Glutamatergic neuron (in vitro differentiated cells): Measurements from ENCODE around the gene ARGLU1. TPM values are rescaled to one million over a fixed set of nuclear protein-coding genes. Genes with fewer than 3 reads are reported as not detected.

Source experiments
- DNase-seq: peaks from one replicate; pipeline ENCODE4 v3.0.0; 2022
- H3K27ac Mint-ChIP-seq: one replicate; pipeline ENCODE4 v1.8.0; 2020; ENCODE audit warnings: mild to moderate bottlenecking, mixed read lengths, inconsistent platforms; ENCODE audit not compliant: unreplicated experiment
- H3K27me3 Mint-ChIP-seq: one replicate; pipeline ENCODE4 v1.8.0; 2020; ENCODE audit warnings: mild to moderate bottlenecking, moderate library complexity, mixed read lengths, inconsistent platforms; ENCODE audit not compliant: unreplicated experiment
- H3K36me3 Mint-ChIP-seq: one replicate; pipeline ENCODE4 v1.8.0; 2020; ENCODE audit warnings: mild to moderate bottlenecking, mixed read lengths, inconsistent platforms; ENCODE audit not compliant: unreplicated experiment
- H3K4me1 Mint-ChIP-seq: one replicate; pipeline ENCODE4 v1.8.0; 2020; ENCODE audit warnings: mild to moderate bottlenecking, low read depth, mixed read lengths, inconsistent platforms; ENCODE audit not compliant: unreplicated experiment
- H3K4me3 Mint-ChIP-seq: one replicate; pipeline ENCODE4 v1.8.0; 2020; ENCODE audit warnings: mild to moderate bottlenecking, mixed read lengths, inconsistent platforms; ENCODE audit not compliant: unreplicated experiment
- H3K9me3 Mint-ChIP-seq: one replicate; pipeline ENCODE4 v1.8.0; 2020; ENCODE audit warnings: mild to moderate bottlenecking, moderate library complexity, mixed read lengths, inconsistent platforms; ENCODE audit not compliant: unreplicated experiment
- total RNA-seq: library from RNA; stranded (reverse); fragmentation: NEBNext Ultra II Directional; extraction: Animal tissue kit (Norgen Biotek cat#: 25700); gene quantifications from one replicate; pipeline ENCODE4 v1.2.1, GENCODE V29; 2021; ENCODE audit not compliant: unreplicated experiment
- TF ChIP-seq, protein P1 (sequence below): fragments of 200-600 bp; sonication (generic); IDR thresholded peaks from one replicate; pipeline ENCODE4 v1.5.0; 2021; ENCODE audit not compliant: partially characterized antibody, unreplicated experiment

Gene ARGLU1
- total RNA-seq, 1 donor from 2014 or later, result 129 TPM

DNA sequence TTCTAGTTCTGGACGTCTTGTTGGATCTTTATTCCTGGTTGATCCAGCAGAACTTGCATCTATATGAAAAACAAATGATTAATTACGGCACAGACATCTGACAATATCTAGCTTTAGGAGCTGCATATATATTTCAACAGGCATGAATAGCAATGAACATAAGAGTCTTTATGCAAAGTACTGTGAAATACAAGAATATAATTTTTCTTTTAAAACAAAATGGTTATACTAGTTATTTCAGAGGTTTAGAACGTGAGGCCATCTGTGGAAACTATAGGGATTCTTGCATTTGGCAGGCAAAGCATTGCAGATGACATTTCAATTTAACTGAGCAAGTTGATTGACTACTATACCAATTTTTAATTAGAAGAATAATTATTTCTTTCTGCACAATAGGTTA lies 73.0 kb downstream of the ARGLU1 start:
- Mint-ChIP-seq H3K36me3 (no peaks in the 10 kb centered on the region), H3K4me1 (peaks cover 13% of the 10 kb centered on the region), H3K4me3 (no peak overlapping the region), H3K9me3 (peaks cover 5% of the 10 kb centered on the region), H3K27ac (no peak overlapping the region), H3K27me3 (no peaks in the 10 kb centered on the region)
- DNase-seq, result no peak
- TF ChIP-seq, protein P1, sequence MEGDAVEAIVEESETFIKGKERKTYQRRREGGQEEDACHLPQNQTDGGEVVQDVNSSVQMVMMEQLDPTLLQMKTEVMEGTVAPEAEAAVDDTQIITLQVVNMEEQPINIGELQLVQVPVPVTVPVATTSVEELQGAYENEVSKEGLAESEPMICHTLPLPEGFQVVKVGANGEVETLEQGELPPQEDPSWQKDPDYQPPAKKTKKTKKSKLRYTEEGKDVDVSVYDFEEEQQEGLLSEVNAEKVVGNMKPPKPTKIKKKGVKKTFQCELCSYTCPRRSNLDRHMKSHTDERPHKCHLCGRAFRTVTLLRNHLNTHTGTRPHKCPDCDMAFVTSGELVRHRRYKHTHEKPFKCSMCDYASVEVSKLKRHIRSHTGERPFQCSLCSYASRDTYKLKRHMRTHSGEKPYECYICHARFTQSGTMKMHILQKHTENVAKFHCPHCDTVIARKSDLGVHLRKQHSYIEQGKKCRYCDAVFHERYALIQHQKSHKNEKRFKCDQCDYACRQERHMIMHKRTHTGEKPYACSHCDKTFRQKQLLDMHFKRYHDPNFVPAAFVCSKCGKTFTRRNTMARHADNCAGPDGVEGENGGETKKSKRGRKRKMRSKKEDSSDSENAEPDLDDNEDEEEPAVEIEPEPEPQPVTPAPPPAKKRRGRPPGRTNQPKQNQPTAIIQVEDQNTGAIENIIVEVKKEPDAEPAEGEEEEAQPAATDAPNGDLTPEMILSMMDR, result no peak

DNA sequence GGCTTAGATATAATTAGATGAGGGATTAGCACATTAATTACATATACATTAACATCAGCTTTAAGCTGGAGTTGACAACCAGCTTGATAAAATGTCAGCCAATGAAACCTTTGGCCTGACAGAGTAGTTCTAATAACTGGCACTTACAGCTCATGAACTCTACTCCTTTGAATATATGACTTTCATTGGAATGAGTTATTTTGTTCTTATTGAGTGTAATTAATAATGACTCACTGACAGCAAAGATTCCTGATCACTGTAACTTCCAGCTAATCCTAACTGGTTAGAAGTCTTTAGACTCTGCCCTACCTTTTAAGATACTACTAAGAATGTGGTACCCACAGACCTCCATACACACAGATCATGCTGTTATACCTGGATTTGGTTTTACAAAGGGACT lies 73.4 kb downstream of the ARGLU1 start:
- H3K36me3 Mint-ChIP-seq, result no peaks in the 10 kb centered on the region
- H3K4me3 Mint-ChIP-seq, result no peak overlapping the region
- H3K4me1 Mint-ChIP-seq, result peaks cover 11% of the 10 kb centered on the region
- no peak overlapping the region for H3K27ac Mint-ChIP-seq
- DNase-seq, result no peak
- no peaks in the 10 kb centered on the region for H3K27me3 Mint-ChIP-seq
- TF ChIP-seq, protein P1, result no peak
- peaks cover 5% of the 10 kb centered on the region for H3K9me3 Mint-ChIP-seq

DNA sequence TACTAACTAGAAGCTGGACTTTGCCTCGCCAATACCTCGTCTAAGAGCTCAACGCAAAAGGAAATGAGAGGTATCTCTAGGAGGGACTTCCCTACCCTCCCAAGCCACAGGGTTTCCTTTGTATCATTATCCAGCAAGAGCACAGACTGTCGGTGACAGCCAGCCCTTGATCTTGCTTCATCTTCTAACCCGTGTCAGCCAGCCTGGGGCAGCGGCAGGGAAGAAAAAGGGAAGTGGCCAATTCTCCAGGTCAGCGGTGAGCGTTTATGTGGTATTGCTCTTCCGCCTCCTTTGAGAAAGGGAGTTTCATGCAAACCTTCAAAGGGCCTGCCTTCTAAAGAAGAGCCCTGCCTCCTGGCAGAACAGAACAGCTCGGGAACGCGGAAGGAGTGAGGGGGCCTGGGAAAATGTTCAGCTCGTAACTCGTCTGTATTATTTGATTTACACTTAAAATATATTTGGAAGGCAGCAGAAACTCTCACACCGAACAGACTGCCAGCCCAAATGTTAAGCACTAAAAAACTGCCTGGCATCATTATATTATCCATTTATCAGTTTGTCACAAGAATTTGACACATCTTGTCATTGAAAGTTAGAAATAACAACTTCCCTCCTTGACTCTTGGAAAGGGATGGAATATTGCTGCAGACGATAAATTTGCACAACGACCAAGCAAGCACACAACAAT lies 74.3 kb downstream of the ARGLU1 start:
- no peaks in the 10 kb centered on the region for H3K36me3 Mint-ChIP-seq
- no peaks in the 10 kb centered on the region for H3K27me3 Mint-ChIP-seq
- H3K4me1 Mint-ChIP-seq, result peaks cover 7% of the 10 kb centered on the region
- H3K27ac Mint-ChIP-seq, result no peak overlapping the region
- TF ChIP-seq, protein P1, result no peak
- DNase-seq, result no peak
- no peak overlapping the region for H3K4me3 Mint-ChIP-seq
- H3K9me3 Mint-ChIP-seq, result peaks cover 5% of the 10 kb centered on the region

DNA sequence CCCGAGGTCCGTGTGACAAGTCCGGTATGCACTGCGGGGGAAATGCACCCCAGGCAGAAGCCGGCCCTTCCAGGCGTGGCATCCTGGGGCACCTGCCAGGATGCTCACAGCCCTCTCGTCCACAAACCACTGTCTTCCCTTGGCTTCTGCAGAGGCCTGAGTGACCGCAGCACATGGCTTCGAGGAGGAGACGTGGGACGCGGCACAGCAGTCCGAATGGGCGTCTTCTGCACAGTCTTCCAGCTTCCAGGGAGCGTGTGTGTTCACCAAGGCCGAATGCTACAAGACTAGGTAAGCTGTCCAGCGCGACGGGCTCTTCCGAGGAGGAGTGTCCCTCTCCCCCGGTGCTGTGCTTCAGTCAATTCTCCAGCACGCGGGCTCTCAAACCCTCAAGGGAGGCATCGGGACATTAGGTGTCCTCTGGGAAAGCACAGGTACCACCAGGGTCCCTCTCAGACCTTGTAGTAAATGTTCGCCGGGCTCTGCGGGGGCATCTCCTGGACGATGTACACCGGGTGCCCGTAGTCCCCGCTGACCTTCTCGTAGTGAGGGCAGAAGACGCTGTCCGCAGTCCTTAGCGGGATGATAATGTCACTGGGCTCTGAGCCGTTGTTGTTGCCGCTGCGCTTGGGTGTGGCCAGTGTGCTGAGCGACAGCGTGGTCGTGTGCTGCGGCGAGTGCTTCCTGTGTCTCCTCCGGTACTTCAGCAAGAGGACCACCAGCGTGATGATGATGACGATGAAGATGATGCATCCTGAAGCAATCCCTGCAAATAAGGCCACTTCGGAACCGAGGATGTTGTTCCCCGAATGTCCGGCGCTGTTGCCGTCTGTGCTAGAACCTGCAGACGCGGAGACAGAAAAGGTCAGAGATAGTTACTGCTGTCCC lies 75.1 kb downstream of the ARGLU1 start:
- Mint-ChIP-seq H3K9me3 (peaks cover 5% of the 10 kb centered on the region), H3K36me3 (no peaks in the 10 kb centered on the region), H3K27me3 (no peaks in the 10 kb centered on the region), H3K4me3 (no peak overlapping the region), H3K4me1 (peaks cover 4% of the 10 kb centered on the region), H3K27ac (no peak overlapping the region)
- DNase-seq, result no peak
- TF ChIP-seq, protein P1, result no peak
